ENCODE results near the gene SULT2B1. TPM values are rescaled to one million over a fixed set of nuclear protein-coding genes. Genes with fewer than 3 reads are reported as not detected.

Gene SULT2B1
- total RNA-seq, 2 experiments from 2014 or later, result not detected

GRCh38 chr19:48635263-48635965, 83.4 kb downstream of the SULT2B1 start:
- peak; percentile 85 for DNase-seq
- H3K4me1 Mint-ChIP-seq, result peaks cover 50% of the 10 kb centered on the region
- H3K4me3 Mint-ChIP-seq, result peak overlapping the region; percentile 95

GRCh38 chr19:48635966-48636858, 84.2 kb downstream of the SULT2B1 start:
- Mint-ChIP-seq H3K27me3 (no peaks in the 10 kb centered on the region), H3K4me3 (peak overlapping the region; percentile 95), H3K27ac (peak overlapping the region; percentile 92), H3K36me3 (peaks cover 10% of the 10 kb centered on the region), H3K4me1 (peaks cover 50% of the 10 kb centered on the region), H3K9me3 (no peaks in the 10 kb centered on the region)
- no peak for DNase-seq

More at GRCh38 chr19:48635263-48635965, 83.4 kb downstream of the SULT2B1 start:
- Mint-ChIP-seq H3K36me3 (peaks cover 11% of the 10 kb centered on the region), H3K27me3 (no peaks in the 10 kb centered on the region), H3K27ac (peak overlapping the region; percentile 92), H3K9me3 (no peaks in the 10 kb centered on the region)

- Mint-ChIP-seq H3K27me3 (no peaks in the 10 kb centered on the region), H3K9me3 (no peaks in the 10 kb centered on the region), H3K36me3 (peaks cover 10% of the 10 kb centered on the region), H3K4me1 (peaks cover 50% of the 10 kb centered on the region), H3K4me3 (peak within 1 kb of the TSS; percentile 95), H3K27ac (peak within 1 kb of the TSS; percentile 98)
- no peak for DNase-seq
Observed at GRCh38 chr19:48636859-48637448, 85.0 kb downstream of the SULT2B1 start, which contains the start of gene DBP. Gene DBP, minus strand, starts transcription at chr19:48637379. Its CDS starts 385 bp downstream, at chr19:48636994.

GRCh38 chr19:48637449-48637947, 85.5 kb downstream of the SULT2B1 start:
- Mint-ChIP-seq H3K4me3 (peak overlapping the region; percentile 95), H3K27ac (peak overlapping the region; percentile 98), H3K27me3 (no peaks in the 10 kb centered on the region), H3K9me3 (no peaks in the 10 kb centered on the region), H3K4me1 (peaks cover 47% of the 10 kb centered on the region), H3K36me3 (peaks cover 10% of the 10 kb centered on the region)
- DNase-seq, result peak; percentile 99

- peak; percentile 78 for DNase-seq
- Mint-ChIP-seq H3K27ac (peak overlapping the region; percentile 98), H3K4me3 (peak overlapping the region; percentile 87), H3K4me1 (peaks cover 42% of the 10 kb centered on the region), H3K27me3 (no peaks in the 10 kb centered on the region), H3K36me3 (peaks cover 10% of the 10 kb centered on the region), H3K9me3 (no peaks in the 10 kb centered on the region)
Observed at GRCh38 chr19:48637948-48638830, 86.2 kb downstream of the SULT2B1 start.

- no peak for DNase-seq
- H3K4me1 Mint-ChIP-seq, result peaks cover 38% of the 10 kb centered on the region
- H3K27me3 Mint-ChIP-seq, result no peaks in the 10 kb centered on the region
- H3K36me3 Mint-ChIP-seq, result peaks cover 10% of the 10 kb centered on the region
- H3K9me3 Mint-ChIP-seq, result no peaks in the 10 kb centered on the region
- peak overlapping the region; percentile 87 for H3K4me3 Mint-ChIP-seq
- peak overlapping the region; percentile 98 for H3K27ac Mint-ChIP-seq
Observed at GRCh38 chr19:48638831-48639381, 86.9 kb downstream of the SULT2B1 start.

- Mint-ChIP-seq H3K4me3 (peak overlapping the region; percentile 45), H3K9me3 (no peaks in the 10 kb centered on the region), H3K27me3 (no peaks in the 10 kb centered on the region), H3K4me1 (peaks cover 35% of the 10 kb centered on the region), H3K27ac (peak overlapping the region; percentile 51), H3K36me3 (peaks cover 10% of the 10 kb centered on the region)
- no peak for DNase-seq
Observed at GRCh38 chr19:48639483-48640375, 87.8 kb downstream of the SULT2B1 start.

GRCh38 chr19:48641850-48642249, 89.9 kb downstream of the SULT2B1 start:
- peaks cover 10% of the 10 kb centered on the region for H3K36me3 Mint-ChIP-seq
- no peaks in the 10 kb centered on the region for H3K27me3 Mint-ChIP-seq
- H3K9me3 Mint-ChIP-seq, result no peaks in the 10 kb centered on the region
- DNase-seq, result no peak
- no peak overlapping the region for H3K27ac Mint-ChIP-seq
- H3K4me3 Mint-ChIP-seq, result no peak overlapping the region
- H3K4me1 Mint-ChIP-seq, result peaks cover 39% of the 10 kb centered on the region

GRCh38 chr19:48642862-48643261, 90.9 kb downstream of the SULT2B1 start:
- Mint-ChIP-seq H3K9me3 (no peaks in the 10 kb centered on the region), H3K4me1 (peaks cover 35% of the 10 kb centered on the region), H3K27ac (no peak overlapping the region), H3K4me3 (no peak overlapping the region), H3K36me3 (peaks cover 10% of the 10 kb centered on the region), H3K27me3 (no peaks in the 10 kb centered on the region)
- no peak for DNase-seq

GRCh38 chr19:48644355-48644754, 92.4 kb downstream of the SULT2B1 start:
- Mint-ChIP-seq H3K4me3 (peak overlapping the region; percentile 30), H3K9me3 (no peaks in the 10 kb centered on the region), H3K27ac (no peak overlapping the region), H3K4me1 (peaks cover 27% of the 10 kb centered on the region), H3K27me3 (no peaks in the 10 kb centered on the region), H3K36me3 (no peaks in the 10 kb centered on the region)
- DNase-seq, result no peak

- no peaks in the 10 kb centered on the region for H3K9me3 Mint-ChIP-seq
- H3K27me3 Mint-ChIP-seq, result no peaks in the 10 kb centered on the region
- H3K4me3 Mint-ChIP-seq, result peak overlapping the region; percentile 86
- DNase-seq, result peak; percentile 76
- peak overlapping the region; percentile 78 for H3K27ac Mint-ChIP-seq
- no peaks in the 10 kb centered on the region for H3K36me3 Mint-ChIP-seq
- peaks cover 28% of the 10 kb centered on the region for H3K4me1 Mint-ChIP-seq
Observed at GRCh38 chr19:48644839-48645619, 93.1 kb downstream of the SULT2B1 start.

GRCh38 chr19:48645620-48646000, 93.6 kb downstream of the SULT2B1 start:
- Mint-ChIP-seq H3K4me3 (peak overlapping the region; percentile 86), H3K9me3 (no peaks in the 10 kb centered on the region), H3K27ac (peak overlapping the region; percentile 77), H3K36me3 (no peaks in the 10 kb centered on the region), H3K27me3 (no peaks in the 10 kb centered on the region), H3K4me1 (peaks cover 28% of the 10 kb centered on the region)
- DNase-seq, result no peak

Data from activated naive CD8-positive, alpha-beta T cell treated with anti-CD3 and anti-CD28 coated beads for 36 hours (primary cell).